Esophagus squamous epithelium (tissue), 5 donors: Measurements from ENCODE around the gene ADTRP. TPM values are rescaled to one million over a fixed set of nuclear protein-coding genes. Genes with fewer than 3 reads are reported as not detected.
A peak's percentile ranks its signal among the peaks of the same experiment; 100 is the strongest.

Source experiments
- DNase-seq: peaks from one replicate; lab custom pipeline; 2025; lab: John Stamatoyannopoulos, UW
- H3K27ac ChIP-seq, 4 donors: fragments of 200-600 bp; sonication (generic); one replicate each; pipeline ENCODE4 v1.5.1; 2016 to 2019; ENCODE audit warnings: mild to moderate bottlenecking in 1 of 4
- H3K27me3 ChIP-seq, 4 donors: fragments of 200-600 bp; sonication (generic); 1 replicate in 3 of 4; 2 replicates in 1 of 4; pipeline versions ENCODE4 v1.5.1 to v1.6.0; 2017 to 2021; ENCODE audit warnings: antibody characterized with exemption in 1 of 4
- H3K36me3 ChIP-seq, 3 donors: fragments of 200-600 bp; sonication (generic); one replicate each; pipeline ENCODE4 v1.5.1; 2016 to 2019
- H3K4me1 ChIP-seq, 3 donors: fragments of 200-600 bp; sonication (generic); one replicate each; pipeline ENCODE4 v1.5.1; 2017 to 2019
- H3K4me3 ChIP-seq, 4 donors: fragments of 200-600 bp; sonication (generic); 1 replicate in 3 of 4; 2 replicates in 1 of 4; pipeline ENCODE4 v1.5.1; 2016 to 2019; ENCODE audit warnings: mild to moderate bottlenecking in 2 of 4, moderate library complexity in 1 of 4
- H3K9me3 ChIP-seq, 3 donors: fragments of 200-600 bp; sonication (generic); one replicate each; pipeline ENCODE4 v1.5.1; 2016 to 2019
- CTCF ChIP-seq, 6 experiments: fragments of 450-650 bp in 4 of 6; fragments of 200-600 bp in 2 of 6; sonication (generic) in 2 of 6; IDR thresholded peaks; one replicate each; pipeline ENCODE4 v1.5.1; 2016 to 2019; ENCODE audit warnings: antibody characterized with exemption in 6 of 6, mild to moderate bottlenecking in 4 of 6, moderate library complexity in 4 of 6
- POLR2A ChIP-seq, 4 donors: fragments of 450-650 bp; IDR thresholded peaks; one replicate each; pipeline ENCODE4 v1.6.1; 2017; ENCODE audit warnings: antibody characterized with exemption in 4 of 4, mild to moderate bottlenecking in 4 of 4, moderate library complexity in 3 of 4
- whole genome bisulfite sequencing, 2 donors: methylation state at CpG; one replicate each; pipeline ENCODE4 v1.1.5; 2018; 5-methylcytosine and 5-hydroxymethylcytosine counted together
- intact Hi-C: fragments of 100-400 bp; cut with DNase I; formaldehyde crosslinking; loops from one replicate; pipeline ENCODE4 v1.15.0; 2022
- total RNA-seq, 4 donors: library from RNA; depleted of rRNA; stranded (reverse); fragments of >200 nt; gene quantifications; one replicate each; pipeline ENCODE4 v1.1.0, GENCODE V29; 2016
- donor health status: DM: yes; HTN: yes; CAD: no.

Gene ADTRP
- total RNA-seq, 4 donors from 2014 or later: 0.76 to 2.5 (median 1.6) TPM

- Histone ChIP-seq H3K27me3 (no peaks in the 10 kb centered on the region), H3K36me3 (no peaks in the 10 kb centered on the region), H3K4me3 (no peak overlapping the region), H3K27ac (no peak overlapping the region), H3K9me3 (no peaks in the 10 kb centered on the region), H3K4me1 (peaks cover 0 to under 1% (median 0%) of the 10 kb centered on the region in 3 donors)
- no peak for DNase-seq
- TF ChIP-seq CTCF (IDR thresholded peaks at IDR 0.05) (no peak), POLR2A (IDR thresholded peaks at IDR 0.05) (no peak)
- intact Hi-C loops: no loop called here
- WGBS, 2 donors: 77 to 79% methylated on average over 4 of the region's 4 CpGs
Observed at GRCh38 chr6:11820821-11821220, 42.2 kb upstream of the ADTRP start.

GRCh38 chr6:11819486-11819885, 40.9 kb upstream of the ADTRP start:
- H3K9me3 ChIP-seq: no peaks in the 10 kb centered on the region
- WGBS, 2 donors: 93 to 94% methylated on average over 3 of the region's 3 CpGs
- peaks cover 0 to 14% (median 6%) of the 10 kb centered on the region in 3 donors for H3K4me1 ChIP-seq
- no peak overlapping the region for H3K4me3 ChIP-seq
- TF ChIP-seq POLR2A (IDR thresholded peaks at IDR 0.05) (no peak), CTCF (IDR thresholded peaks at IDR 0.05) (no peak)
- no peak overlapping the region for H3K27ac ChIP-seq
- DNase-seq: no peak
- intact Hi-C loops: no loop called here
- H3K27me3 ChIP-seq: no peaks in the 10 kb centered on the region
- no peaks in the 10 kb centered on the region for H3K36me3 ChIP-seq

GRCh38 chr6:11815231-11815630, 36.6 kb upstream of the ADTRP start:
- DNase-seq: no peak
- H3K9me3 ChIP-seq: no peaks in the 10 kb centered on the region
- peaks cover 6 to 35% (median 18%) of the 10 kb centered on the region in 3 donors for H3K4me1 ChIP-seq
- H3K27me3 ChIP-seq: no peaks in the 10 kb centered on the region
- H3K4me3 ChIP-seq: no peak overlapping the region
- no peaks in the 10 kb centered on the region for H3K36me3 ChIP-seq
- WGBS, 2 donors: 19 to 71% methylated on average over 1 of the region's 1 CpG
- intact Hi-C loops: no loop called here
- H3K27ac ChIP-seq: peak overlapping the region in 3 of 4 donors; percentile 61 to 77 (median 72)
- no peak for TF ChIP-seq CTCF (IDR thresholded peaks at IDR 0.05)
- no peak for TF ChIP-seq POLR2A (IDR thresholded peaks at IDR 0.05)

- Histone ChIP-seq H3K27me3 (no peaks in the 10 kb centered on the region), H3K4me3 (no peak overlapping the region), H3K9me3 (no peaks in the 10 kb centered on the region), H3K27ac (peak overlapping the region in 3 of 4 donors; percentile 61 to 77 (median 72)), H3K4me1 (peaks cover 11 to 39% (median 21%) of the 10 kb centered on the region in 3 donors), H3K36me3 (no peaks in the 10 kb centered on the region)
- intact Hi-C loops: no loop called here
- TF ChIP-seq CTCF (IDR thresholded peaks at IDR 0.05) (no peak), POLR2A (IDR thresholded peaks at IDR 0.05) (no peak)
- WGBS, 2 donors: 26 to 36% methylated on average over 4 of the region's 4 CpGs
- DNase-seq: no peak
Observed at GRCh38 chr6:11814819-11815218, 36.2 kb upstream of the ADTRP start.

GRCh38 chr6:11814106-11814505, 35.5 kb upstream of the ADTRP start:
- Histone ChIP-seq H3K4me1 (peaks cover 14 to 46% (median 21%) of the 10 kb centered on the region in 3 donors), H3K4me3 (no peak overlapping the region), H3K9me3 (no peaks in the 10 kb centered on the region), H3K36me3 (no peaks in the 10 kb centered on the region), H3K27me3 (no peaks in the 10 kb centered on the region), H3K27ac (no peak overlapping the region)
- intact Hi-C loops: no loop called here
- no peak for TF ChIP-seq CTCF (IDR thresholded peaks at IDR 0.05)
- no peak for TF ChIP-seq POLR2A (IDR thresholded peaks at IDR 0.05)
- 77 to 79% methylated on average over 2 of the region's 2 CpGs for WGBS, 2 donors
- DNase-seq: no peak
